Right kidney (tissue), 1 donor: ENCODE data around the gene NTM.
"Not testable (repeated sequence)": the region's sequence is repeated elsewhere in the genome, so short reads cannot be mapped to it uniquely, and the experiment has no call there.

Source experiments
- DNase-seq: peaks from one replicate; pipeline ENCODE4 v3.0.0-alpha.2; 2016

NTM gene

DNA sequence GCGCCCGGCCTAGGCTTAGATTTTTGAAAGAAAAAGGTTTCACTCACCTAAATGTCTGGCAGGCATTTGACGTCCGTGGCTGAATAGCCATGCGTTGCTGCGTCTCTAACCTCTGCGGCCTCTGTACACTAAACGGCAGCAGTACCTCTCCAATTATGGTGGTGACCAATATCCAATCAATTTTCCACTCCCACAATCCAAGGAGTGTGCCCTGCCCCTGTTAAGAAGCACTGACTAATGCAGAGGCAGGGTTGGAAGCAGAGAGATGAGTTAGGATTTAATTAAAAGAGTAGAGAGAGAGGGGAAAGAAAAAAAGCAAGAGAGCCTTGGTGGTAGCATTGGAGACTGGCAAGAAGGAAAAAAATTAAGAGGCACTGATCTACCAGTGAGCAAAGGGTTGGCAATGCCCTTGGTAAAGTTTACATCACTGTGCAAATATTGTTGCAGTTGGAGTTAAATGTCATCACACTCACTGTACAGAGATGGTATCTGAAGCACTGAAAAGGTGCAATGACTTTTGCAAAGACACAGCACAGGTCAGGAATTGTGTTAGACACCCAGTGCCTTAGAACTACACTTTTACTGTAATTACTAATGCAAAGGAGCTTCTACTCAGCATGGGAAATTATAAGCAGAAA, 526.7 kb downstream of the NTM start:
- DNase-seq, result no peak

DNA sequence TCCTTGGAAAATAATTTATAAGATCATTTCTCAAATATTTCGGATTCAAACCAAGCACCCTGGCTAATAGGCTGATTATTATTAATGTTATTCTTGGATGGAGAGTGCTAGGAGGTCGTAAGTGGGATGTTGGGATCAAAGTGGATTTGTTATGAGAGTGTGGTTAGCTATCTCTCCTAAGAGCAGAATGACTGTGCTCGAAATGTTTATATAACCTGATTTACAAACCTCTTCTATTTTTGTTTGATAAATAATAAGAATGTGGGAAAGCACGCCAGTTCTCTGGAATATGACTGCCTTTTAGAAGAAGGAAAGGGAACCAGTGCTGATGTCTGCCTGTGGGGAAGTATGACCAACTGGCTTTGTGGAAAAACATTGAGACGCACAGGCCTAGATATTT, 527.5 kb downstream of the NTM start:
- no peak for DNase-seq

DNA sequence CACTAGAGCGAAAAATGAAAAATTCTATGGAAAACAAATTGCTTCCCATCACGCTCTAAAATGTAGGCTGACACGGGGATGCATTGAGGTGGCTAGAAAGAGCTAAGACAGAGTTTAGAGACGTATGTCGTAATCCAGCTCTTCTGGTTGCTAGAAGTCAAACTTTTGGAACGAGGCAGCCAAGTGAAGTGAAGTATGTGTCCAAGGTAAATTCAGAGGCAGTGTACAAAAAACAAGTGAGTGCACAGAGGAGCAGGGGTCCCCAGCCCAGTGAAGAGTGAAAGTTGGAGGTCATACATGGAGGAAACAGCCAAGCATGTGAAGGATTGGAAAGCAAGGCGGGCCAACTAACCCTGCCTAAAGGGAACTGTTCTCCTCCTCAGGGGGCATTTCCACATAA, 528.5 kb downstream of the NTM start:
- DNase-seq, result no peak

DNA sequence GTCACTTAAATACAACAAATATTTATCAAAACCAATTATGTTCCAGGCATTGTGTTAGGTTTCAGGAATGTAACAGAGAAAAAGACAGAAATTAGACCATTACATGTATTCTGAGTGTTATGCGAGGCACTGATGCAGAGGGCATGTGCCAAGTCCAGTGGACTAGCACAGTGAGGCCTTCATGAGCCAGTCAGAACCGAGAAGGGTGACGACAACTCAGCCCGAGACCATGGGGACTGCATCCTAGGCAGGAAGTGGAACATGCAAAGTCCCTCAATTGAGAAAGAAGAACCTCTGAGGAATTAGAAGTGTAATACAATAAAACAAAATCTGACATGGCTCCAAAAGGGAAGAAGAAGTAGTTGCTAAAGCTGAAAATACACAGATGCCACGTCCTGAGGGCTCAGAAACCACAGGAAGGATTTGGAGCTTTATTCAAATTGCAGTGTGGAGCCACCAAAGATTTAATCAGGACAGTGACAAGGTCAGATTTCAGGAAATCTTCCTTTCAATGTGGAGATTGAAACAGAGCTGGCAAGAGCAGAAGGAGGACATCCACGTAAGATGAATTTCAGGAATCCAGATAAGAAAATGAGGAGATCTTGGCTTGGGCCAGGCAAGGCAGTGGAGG, 529.6 kb downstream of the NTM start:
- no peak for DNase-seq

DNA sequence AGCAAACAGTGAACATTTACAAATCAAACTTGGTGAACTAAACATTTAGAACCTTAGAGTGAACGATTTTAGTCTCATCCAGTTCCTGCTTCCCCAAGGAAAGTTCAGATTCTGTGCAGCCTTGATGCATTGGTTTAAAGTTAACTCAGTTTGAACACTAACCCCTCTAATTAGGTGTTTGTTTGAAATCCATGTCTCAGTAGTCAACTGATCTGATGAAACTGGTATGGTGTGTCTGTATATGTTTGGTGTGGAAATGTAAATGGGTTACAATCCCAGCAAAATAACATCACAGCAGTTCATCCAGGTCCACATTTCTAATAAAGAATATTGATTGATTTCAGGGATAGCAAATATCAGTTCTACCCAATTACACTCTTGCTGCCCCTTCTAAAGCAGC, 532.0 kb downstream of the NTM start:
- DNase-seq, result no peak

DNA sequence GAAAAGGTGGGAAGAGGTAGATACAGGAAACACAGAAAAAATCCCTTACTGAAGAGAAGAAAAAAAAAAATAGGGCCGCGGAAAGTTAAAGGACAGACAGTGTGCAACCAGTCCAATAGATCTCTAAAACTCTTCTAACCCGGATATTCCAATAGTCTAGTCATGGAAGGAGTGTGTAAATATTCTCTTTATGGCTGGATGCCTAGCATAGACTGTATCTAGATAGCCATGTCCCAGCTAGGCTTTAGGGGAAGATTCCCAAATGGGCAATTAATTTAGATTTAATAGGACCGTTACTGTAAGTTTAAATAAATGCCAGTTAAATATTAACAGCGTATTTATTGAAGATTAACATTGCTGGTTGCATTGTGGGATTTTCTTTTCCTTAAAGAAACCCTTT, 532.7 kb downstream of the NTM start:
- no peak for DNase-seq

DNA sequence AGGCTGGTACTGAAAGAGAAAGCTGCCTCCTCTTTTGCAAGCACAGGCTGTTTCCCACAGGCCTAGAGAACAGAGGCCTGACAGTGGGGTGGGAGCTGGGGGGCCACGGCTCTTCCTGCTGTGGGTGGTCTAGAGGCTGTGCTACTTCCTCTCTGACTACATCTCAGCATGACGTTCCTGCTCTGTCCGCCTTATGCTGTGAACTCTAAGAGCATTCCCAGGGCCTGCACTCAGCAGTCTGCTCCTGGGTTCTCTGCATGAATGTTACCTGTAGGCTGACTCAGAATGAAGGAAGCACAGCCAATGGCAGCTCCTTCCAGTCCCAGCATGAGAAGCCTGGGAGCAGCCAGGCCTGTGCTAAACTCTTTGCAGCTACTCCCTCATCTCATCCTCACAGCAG, 534.3 kb downstream of the NTM start:
- DNase-seq, result no peak

DNA sequence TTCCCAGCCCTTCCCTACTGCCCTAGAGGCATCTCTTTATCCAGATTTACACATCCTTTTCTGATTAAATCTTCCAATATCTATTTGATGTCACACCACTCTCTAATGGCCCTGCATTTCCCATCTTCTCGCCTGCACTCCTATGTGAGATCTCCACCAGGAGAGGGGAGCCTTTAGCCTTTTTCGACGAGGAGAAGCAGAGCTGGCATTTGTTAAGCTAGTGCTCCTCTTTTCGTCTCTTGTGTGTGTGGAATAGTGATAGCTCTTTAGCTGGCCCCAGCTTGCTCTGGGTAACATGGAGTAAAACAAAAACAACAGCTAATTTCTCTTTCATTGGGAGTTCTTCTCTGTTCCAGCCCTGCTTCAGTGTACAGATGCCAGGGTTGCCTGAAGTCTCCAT, 536.5 kb downstream of the NTM start:
- DNase-seq, result no peak

DNA sequence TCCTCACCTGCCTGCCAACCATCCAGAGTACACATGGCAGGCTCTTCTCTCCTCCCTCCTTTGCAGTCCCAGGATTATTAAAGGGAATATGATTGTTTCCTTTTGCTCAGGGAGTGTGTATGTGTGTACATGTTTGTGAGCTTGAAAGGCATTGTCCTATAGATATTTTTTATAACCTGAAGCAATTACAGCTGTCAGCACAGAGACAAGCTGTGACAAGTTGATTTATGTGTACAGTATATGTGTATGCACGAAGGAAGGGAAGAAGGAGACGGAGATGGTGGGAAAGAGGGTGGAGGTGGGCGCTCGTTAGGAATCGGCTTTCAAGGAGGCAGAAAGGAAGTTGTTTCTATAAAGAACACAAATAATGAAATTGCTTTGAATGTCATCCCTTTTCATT, 537.0 kb downstream of the NTM start:
- DNase-seq, result no peak

DNA sequence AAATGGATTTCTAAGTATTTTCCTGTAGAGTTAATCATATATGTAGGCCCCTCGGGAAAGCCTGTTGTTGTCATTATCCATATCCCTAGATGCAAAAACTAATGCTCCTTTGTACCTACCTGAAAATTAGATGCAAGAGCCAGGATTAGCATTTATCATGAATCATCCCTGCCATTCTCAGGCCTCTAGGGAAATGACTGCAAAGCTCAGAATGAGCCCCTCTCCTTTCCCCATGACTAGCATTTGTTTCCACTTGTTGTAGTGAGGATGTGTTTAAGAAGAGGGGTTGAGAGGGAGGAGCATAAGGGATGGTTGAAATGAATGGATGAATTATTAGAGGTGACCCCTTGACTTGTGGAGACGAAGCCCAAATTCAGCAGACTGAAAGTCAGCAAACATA, 537.9 kb downstream of the NTM start:
- no peak for DNase-seq

DNA sequence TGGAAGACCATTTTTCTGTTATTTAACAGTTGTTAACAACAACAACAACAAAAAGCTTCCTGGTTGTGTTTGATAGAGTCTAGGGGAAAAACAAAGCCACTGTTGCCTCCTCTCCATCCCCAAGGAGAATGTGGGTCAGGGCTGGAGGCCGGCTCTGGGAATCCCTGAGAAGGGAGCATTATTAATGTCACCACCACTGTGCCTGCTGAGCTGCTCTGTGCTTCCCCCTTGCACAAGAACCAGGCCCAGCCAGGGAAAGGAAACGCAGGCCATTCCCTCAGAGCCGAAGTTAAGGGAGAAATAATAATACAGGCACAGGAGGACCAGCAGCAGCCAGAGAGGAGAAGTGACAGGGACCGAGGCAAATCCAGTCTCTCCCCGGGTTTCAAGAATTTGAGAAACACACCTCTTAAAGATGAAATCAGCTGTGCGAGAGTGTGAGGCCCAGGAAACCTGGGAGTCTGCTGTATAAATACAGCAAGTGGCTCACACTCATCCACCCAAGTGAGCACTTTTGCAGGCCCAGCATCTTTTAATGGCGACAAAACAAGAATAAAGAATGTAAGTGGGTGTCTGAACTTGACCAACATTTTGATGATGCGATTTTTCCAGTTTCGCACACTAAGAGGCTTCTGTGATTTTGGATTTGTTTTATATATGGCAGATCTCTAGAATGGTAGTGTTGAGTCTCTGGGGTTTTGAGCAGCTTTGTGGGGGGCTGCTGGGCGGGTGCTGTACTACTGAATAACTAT, 539.2 kb downstream of the NTM start:
- DNase-seq, result no peak

DNA sequence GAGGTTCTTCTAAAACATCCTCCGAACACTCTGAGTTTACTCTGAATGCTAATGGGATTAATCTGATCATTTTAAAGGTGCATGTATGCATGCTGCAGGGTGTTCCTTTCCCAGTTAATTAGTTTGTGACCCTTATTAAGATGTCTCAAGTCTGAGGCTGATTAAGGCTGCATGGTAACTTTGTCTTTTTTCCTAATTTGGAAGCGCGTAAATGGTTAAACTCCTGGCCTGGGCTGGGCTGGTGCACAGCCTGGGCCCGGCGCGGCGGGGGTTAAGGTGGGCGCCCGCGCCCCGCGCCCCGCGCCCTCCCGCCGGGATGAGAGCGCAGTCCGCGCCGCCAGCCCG, 539.7 kb downstream of the NTM start:
- DNase-seq, result no peak

DNA sequence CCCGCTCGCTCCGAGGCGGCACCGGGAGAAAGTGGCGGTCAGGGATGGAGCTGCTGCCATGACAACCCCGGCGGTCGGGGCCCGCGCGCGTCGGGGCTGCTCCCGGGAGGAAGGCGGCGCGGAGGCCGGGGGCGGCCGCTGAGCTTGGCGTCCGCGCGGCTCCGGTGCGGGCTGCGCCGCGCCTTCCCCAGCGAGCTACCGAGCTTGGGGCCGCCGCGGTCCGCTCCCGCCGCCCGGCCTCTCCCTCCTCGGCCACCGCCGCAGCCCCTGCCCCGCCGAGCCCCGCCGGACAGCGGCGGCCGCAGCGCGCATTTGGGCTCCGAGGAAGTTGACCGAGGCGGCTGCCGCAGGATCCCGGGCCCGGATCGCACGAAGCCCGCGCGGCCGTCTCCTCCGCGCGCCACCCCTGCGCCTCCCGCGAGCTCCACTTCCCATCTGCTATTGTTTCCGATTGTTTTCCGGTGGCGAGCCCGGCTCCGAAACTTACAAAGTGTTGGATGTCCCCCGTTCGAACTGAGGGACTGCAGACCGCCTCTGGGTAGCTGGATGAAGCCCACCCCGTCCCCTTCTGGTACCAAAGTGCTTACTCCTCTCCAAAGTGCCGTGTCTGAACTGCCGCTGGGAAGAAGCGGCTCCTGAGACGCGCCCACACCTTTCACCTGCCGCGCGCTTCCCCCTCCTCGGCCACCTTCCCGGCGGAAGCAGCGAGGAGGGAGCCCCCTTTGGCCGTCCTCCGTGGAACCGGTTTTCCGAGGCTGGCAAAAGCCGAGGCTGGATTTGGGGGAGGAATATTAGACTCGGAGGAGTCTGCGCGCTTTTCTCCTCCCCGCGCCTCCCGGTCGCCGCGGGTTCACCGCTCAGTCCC, 540.3 kb downstream of the NTM start:
- peak; percentile 91 for DNase-seq

DNA sequence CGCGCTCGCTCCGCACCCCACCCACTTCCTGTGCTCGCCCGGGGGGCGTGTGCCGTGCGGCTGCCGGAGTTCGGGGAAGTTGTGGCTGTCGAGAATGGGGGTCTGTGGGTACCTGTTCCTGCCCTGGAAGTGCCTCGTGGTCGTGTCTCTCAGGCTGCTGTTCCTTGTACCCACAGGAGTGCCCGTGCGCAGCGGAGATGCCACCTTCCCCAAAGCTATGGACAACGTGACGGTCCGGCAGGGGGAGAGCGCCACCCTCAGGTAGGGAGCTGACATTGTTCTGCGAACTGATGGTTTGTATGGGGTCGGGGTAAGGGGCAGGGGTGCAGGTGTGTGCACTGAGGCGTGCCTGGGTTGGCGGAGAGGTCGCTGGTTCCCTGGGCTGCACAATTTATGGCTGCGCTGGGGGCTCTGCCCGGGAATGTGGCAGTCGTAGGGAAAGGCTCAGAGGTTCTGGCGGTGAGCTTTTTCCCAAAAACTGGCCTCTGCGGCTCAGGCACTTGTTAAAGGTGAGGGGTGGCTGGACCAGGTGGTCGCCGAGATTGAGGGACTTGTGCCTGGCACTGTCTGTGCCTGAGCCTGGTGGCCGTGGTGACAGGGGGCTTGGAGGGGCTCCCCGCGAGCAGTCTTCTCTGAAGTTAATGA, 541.1 kb downstream of the NTM start:
- DNase-seq, result not testable (repeated sequence)

DNA sequence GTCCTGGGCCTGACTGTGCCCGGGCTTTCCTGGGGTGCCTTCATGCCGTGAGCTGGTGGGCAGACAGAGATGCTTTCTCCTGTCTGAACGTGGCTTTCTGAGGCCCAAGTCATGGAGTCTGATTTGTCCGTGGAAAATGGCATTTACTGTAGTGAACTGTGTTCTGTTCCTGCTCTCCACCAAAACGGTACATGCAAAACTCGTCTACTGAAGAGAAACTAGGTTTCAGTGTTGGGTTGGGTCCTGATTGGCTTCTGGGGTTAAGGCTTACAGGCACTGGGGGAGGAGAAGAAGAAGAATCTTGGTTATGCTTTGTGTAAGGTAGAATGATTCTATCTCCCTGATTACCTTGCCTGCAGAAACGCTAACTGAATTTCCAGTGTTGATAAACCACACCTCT, 541.7 kb downstream of the NTM start:
- no peak for DNase-seq

DNA sequence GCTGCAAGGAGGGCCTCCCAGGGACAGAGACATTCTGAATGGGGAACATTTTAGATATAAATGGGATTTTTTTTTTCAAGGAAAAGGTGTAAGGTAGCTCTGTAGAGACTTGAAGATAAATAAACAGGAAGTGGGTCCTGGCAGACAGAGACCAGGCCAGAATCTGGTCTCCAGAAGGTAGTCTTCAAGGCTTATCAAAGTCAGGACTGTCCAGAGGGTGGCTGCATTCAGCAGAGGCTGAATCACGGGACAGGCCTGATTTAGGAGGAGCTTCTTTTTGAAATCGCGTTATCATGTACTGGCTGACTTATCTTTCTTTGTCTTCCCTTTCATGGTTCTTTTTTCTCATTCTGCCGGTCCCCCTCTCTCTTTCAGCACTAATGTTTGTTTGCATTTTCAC, 542.9 kb downstream of the NTM start:
- DNase-seq, result no peak

DNA sequence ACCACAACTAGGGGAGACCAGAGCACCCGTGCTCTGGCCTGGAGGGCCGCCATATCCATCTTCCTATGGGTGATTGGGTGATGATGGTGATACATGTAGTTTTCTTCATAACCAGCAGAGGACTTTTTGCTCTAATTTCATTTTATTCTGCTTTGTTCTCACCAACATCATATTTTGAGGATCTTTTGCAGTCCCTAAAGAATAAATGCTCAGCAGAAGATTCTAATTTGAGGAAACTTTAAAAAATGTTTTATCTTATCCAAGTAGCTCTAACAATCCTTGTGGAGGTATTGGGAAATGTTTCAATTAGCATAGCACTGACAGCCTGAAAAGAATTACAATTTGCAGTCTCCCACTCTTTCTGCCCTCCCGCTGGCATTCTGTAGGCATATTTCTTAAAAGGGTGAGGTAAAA, 544.0 kb downstream of the NTM start:
- DNase-seq, result no peak

DNA sequence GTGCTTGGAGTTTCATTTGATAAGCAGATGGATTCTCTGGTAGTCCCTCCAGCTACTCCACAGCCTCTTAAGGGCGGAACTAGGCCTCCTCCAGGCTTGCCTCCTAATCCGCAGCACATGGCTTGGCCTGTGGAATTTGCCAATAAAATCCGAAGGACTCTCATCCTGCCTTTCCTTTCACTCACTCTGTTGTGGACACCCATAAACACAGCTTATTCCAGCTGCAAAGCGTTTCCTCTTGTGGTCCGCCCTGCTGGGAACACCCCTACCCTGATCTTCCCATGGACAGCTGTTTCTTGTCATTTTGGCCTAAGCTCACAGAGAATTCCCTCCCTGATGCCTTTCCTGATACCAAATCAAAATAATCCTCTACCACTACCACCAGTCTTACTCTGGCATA, 546.2 kb downstream of the NTM start:
- no peak for DNase-seq

DNA sequence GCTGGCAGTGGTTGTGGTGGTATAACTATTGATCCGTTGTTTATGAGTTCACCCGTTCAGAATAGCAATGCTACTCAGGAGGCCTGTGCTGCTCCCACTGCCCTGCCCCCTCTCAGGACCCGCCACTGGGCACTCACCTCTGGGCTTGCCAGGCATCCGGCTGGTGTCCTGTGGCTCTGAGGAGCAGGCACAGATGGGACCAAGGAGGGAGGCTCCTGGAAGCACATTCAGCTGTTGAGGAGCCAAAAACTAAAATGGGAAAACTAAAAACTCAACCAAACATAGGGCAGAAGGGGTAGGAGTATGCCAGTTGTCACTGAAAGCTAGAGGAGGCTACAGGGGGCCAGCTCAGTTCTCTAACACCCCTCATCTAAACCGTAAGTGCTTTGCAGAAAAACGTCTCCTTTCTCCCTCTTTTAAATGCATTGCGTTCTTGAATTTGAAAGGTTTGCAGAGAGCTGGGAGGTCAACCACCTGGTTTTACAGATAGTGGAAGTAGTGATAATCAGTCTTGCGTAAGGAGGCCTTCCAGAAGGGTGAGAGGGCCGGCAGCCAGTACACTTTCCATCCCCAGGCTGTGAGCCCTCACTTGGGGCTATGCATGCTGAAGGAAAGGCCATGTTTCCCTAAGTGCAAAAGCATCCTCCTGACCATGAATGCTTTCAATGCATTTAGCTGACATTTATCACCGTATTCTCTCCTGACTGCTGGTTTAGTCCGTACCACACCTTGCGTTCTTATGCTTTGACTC, 547.4 kb downstream of the NTM start:
- no peak for DNase-seq

DNA sequence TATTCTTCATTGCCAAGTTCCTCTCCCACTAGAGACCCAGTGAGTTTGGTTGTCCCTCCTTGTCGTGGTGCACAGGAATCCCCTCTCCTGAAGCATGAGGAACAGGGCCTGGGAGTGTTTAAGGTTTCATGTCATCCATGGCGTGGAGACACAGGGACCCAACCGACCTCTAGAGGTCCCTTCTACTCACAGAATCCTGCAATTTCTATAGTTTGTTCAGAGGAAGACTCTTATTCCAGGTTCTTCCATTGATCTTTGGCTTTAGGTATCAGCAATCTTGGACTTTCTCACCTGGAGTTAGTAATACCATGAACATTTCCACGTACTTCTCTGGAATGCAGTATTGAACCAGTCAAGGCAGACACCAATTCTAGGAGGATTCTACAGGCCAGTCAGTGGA, 548.2 kb downstream of the NTM start:
- DNase-seq, result no peak

DNA sequence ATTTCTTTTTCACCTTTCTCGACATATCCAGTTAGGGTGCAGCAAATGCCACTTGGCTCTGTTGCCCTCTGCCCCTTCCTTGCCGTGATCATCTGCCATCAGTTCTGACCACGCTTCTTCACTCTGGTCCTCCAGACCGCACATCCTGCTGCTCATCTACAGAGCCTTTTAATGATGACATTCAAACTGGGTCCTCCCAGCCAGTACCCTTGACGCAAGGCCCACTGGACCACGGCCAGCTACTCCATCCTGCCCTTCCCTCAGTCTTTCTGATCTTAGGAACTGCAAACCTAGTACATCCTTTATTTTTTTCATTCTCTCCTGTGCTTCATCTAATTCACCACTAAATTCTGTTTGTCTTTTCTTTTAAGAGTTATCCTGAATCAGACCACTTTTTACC, 551.8 kb downstream of the NTM start:
- DNase-seq, result no peak

DNA sequence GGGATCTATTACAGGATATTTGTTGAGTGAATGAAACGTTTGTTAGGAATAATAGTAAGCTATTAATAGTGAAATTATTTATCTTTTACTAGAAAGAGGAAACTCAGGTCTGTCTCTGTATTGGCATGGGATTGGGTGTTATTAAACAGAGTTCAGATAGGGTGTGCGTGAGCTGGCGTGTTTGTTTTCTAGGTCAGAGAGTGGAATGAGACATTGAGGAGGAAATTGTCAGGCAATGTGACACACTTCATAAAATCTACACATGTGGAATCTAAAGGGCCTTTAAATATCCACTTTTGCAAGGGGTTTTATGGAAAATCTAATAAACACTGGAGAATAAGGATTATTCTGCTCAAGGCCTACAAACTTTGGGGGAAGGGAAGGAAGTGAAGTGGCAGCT, 552.9 kb downstream of the NTM start:
- no peak for DNase-seq
